ENCODE measurements around the gene AKNAD1. TPM values are rescaled to one million over a fixed set of nuclear protein-coding genes. Genes with fewer than 3 reads are reported as not detected.

Gene AKNAD1
- total RNA-seq, 2 donors from 2014 or later, result not detected

DNA sequence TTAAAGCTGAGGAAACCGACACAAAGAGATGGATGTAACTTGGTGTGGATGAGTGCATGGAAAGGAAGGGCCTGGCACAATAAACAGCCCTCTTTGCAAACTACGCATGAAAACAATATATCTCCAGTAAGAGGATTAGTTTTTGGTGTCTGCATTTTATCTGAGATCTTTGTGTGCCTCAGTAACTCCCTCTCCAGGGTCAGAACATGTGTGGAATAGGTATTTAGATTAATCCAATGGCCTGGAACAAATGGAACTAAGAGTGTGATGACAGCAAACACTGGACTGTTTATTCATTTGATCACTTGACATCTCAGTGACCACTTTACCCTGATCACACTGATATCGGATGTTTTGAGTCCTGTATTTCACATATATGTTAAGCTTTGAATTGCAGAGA is 45.3 kb downstream of the AKNAD1 start:
- Histone ChIP-seq H3K27ac (no peak overlapping the region), H3K4me1 (no peaks in the 10 kb centered on the region), H3K9ac (ENCODE audit: low read depth in 2 of 2, low read length in 2 of 2) (no peak overlapping the region), H3K4me3 (no peak overlapping the region), H3K9me3 (no peaks in the 10 kb centered on the region), H3K27me3 (no peaks in the 10 kb centered on the region), H3K36me3 (peaks cover 6% of the 10 kb centered on the region)
- intact Hi-C loops (cut with DNase I), result no loop called here
- no peak for DNase-seq
- TF ChIP-seq, protein P1, sequence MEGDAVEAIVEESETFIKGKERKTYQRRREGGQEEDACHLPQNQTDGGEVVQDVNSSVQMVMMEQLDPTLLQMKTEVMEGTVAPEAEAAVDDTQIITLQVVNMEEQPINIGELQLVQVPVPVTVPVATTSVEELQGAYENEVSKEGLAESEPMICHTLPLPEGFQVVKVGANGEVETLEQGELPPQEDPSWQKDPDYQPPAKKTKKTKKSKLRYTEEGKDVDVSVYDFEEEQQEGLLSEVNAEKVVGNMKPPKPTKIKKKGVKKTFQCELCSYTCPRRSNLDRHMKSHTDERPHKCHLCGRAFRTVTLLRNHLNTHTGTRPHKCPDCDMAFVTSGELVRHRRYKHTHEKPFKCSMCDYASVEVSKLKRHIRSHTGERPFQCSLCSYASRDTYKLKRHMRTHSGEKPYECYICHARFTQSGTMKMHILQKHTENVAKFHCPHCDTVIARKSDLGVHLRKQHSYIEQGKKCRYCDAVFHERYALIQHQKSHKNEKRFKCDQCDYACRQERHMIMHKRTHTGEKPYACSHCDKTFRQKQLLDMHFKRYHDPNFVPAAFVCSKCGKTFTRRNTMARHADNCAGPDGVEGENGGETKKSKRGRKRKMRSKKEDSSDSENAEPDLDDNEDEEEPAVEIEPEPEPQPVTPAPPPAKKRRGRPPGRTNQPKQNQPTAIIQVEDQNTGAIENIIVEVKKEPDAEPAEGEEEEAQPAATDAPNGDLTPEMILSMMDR (IDR thresholded peaks at IDR 0.05), result no peak

DNA sequence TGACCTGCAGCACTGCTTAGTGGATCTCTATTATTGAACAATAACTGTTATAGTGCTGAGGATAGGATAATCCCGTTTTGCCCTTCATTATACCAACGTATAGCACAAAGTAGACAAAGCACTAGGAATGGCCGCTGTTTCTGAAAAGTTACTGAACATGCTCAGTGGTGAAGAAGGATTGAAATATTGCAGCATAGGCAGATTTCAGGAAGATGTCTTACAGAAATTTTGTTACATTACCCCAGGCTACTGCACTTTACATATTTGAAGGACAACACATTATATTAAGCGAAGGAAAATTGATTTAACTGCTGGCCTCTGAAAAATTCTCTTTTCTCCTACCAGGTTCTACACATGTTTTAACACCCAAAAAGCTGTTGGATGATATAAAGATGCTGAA is 48.5 kb downstream of the AKNAD1 start:
- peaks cover 6% of the 10 kb centered on the region for H3K36me3 ChIP-seq
- TF ChIP-seq, protein P1 (IDR thresholded peaks at IDR 0.05), result no peak
- intact Hi-C loops (cut with DNase I), result no loop called here

DNA sequence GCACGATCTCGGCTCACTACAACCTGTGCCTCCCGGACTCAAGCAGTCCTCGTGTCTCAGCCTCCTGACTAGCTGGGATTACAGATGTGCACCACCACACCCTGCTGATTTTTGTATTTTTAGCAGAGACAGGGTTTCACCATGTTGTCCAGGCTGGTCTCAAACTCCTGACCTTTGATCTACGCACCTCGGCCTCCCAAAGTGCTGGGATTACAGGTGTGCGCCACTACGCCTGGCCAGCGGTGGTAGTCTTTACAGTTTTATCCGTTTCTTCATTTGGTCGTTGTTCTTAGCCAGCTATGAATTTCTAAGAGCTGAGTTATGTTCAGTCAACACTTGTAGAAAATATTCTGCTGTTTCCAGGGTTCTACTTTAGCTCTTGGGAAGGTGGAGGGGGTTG is 53.3 kb downstream of the AKNAD1 start:
- no peak overlapping the region for H3K9ac ChIP-seq (ENCODE audit: low read depth in 2 of 2, low read length in 2 of 2)
- H3K27me3 ChIP-seq, result no peaks in the 10 kb centered on the region
- H3K9me3 ChIP-seq, result no peaks in the 10 kb centered on the region
- no peak overlapping the region for H3K4me3 ChIP-seq
- peaks cover 6% of the 10 kb centered on the region for H3K36me3 ChIP-seq
- intact Hi-C loops (cut with DNase I), result no loop called here
- H3K27ac ChIP-seq, result no peak overlapping the region
- no peaks in the 10 kb centered on the region for H3K4me1 ChIP-seq
- TF ChIP-seq, protein P1 (IDR thresholded peaks at IDR 0.05), result no peak
- no peak for DNase-seq

More for the DNA sequence above, 48.5 kb downstream of the AKNAD1 start:
- Histone ChIP-seq H3K9ac (ENCODE audit: low read depth in 2 of 2, low read length in 2 of 2) (no peak overlapping the region), H3K9me3 (no peaks in the 10 kb centered on the region), H3K27me3 (no peaks in the 10 kb centered on the region), H3K4me1 (no peaks in the 10 kb centered on the region), H3K4me3 (no peak overlapping the region), H3K27ac (no peak overlapping the region)
- no peak for DNase-seq

DNA sequence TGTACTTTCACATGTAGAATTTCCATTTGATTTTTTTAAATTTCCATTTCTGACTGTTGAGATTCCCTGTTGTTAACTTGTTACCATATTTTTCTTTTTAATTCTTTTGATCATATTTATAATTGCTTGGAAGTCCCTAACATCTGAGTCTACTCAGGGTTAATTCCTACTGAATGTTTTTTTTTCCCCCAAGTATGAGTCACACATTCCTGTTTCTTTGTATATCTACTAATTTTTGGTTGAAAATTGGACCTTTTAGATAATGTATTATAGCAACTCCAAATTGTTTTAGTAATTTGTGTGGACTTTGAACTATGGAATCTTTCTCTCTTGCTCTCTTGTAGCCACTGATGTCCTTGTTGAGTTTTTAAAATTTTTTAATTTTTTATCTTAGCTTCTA is 55.8 kb downstream of the AKNAD1 start:
- Histone ChIP-seq H3K4me3 (no peak overlapping the region), H3K27ac (no peak overlapping the region), H3K27me3 (no peaks in the 10 kb centered on the region), H3K4me1 (no peaks in the 10 kb centered on the region), H3K9me3 (no peaks in the 10 kb centered on the region), H3K36me3 (no peaks in the 10 kb centered on the region), H3K9ac (ENCODE audit: low read depth in 2 of 2, low read length in 2 of 2) (no peak overlapping the region)
- DNase-seq, result no peak
- intact Hi-C loops (cut with DNase I), result no loop called here
- TF ChIP-seq, protein P1 (IDR thresholded peaks at IDR 0.05), result no peak

DNA sequence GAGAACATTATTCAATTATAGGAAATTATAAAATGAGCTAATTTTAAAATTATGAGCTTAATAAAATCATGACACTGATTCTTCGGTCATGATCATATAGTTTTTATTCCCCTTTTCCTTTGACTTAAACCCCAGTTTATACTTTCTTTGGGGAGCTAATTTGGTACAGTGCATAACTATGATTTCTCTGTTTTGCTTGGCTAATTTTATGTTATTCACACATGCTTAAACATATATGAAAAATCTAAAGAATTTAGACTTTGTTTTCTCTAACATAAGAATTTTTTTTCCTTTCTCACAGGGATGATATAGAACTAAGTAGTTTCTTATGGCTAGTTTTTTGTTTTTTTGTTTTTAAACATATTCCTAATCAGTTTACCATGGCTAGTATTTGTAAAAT is 57.9 kb downstream of the AKNAD1 start:
- Histone ChIP-seq H3K4me3 (no peak overlapping the region), H3K9me3 (no peaks in the 10 kb centered on the region), H3K27ac (no peak overlapping the region), H3K27me3 (no peaks in the 10 kb centered on the region), H3K36me3 (no peaks in the 10 kb centered on the region), H3K4me1 (no peaks in the 10 kb centered on the region), H3K9ac (ENCODE audit: low read depth in 2 of 2, low read length in 2 of 2) (no peak overlapping the region)
- DNase-seq, result no peak
- TF ChIP-seq, protein P1 (IDR thresholded peaks at IDR 0.05), result no peak
- intact Hi-C loops (cut with DNase I), result no loop called here

DNA sequence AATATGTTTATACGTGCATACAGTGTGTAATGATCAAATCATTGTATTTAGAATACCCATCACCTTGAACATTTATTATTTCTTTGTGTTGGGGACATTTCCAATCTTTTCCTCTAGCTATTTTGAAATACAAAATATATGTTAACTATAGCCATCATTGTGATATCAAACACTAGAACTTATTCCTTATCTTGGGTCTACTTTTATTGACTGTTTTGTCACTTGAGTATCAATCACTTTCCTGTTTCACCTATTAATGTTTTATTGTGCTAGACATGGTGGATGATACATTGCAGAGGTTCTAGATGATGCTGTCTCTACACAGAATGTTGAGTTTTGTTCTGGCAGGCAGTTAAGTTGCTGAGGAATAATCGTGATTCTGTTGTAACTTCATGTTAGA is 64.5 kb downstream of the AKNAD1 start:
- Histone ChIP-seq H3K9ac (ENCODE audit: low read depth in 2 of 2, low read length in 2 of 2) (no peak overlapping the region), H3K36me3 (no peaks in the 10 kb centered on the region), H3K4me1 (no peaks in the 10 kb centered on the region), H3K27ac (no peak overlapping the region), H3K9me3 (no peaks in the 10 kb centered on the region), H3K4me3 (no peak overlapping the region), H3K27me3 (no peaks in the 10 kb centered on the region)
- no peak for DNase-seq
- TF ChIP-seq, protein P1 (IDR thresholded peaks at IDR 0.05), result no peak
- intact Hi-C loops (cut with DNase I), result no loop called here

Measured in colonic mucosa (tissue), 4 donors.